OCI-LY1 (cell line): ENCODE data around the gene TXNRD2.
A peak's percentile ranks its signal among the peaks of the same experiment; 100 is the strongest.

Experiments used
- H2AFZ ChIP-seq: fragments of 200-600 bp; sonication (generic), shearing (Covaris generic); 2 replicates; pipeline ENCODE4 v1.6.0; 2014; ENCODE audit warnings: antibody characterized with exemption, mild to moderate bottlenecking, low read length
- H3F3A ChIP-seq: fragments of 200-600 bp; sonication (generic), shearing (Covaris generic); 2 replicates; pipeline ENCODE4 v1.6.0; 2014; ENCODE audit warnings: mild to moderate bottlenecking, antibody characterized with exemption, low read length, moderate library complexity; ENCODE audit not compliant: insufficient read depth
- H3K27ac ChIP-seq: fragments of 200-600 bp; sonication (generic); 2 replicates; pipeline ENCODE4 v1.5.1; 2014; ENCODE audit warnings: low read length, mixed run types, mild to moderate bottlenecking, low read depth; ENCODE audit not compliant: poor library complexity, severe bottlenecking
- H3K27me3 ChIP-seq: fragments of 200-600 bp; sonication (generic); 2 replicates; pipeline ENCODE4 v1.6.0; 2014; ENCODE audit warnings: antibody characterized with exemption, mild to moderate bottlenecking, low read length, moderate library complexity; ENCODE audit not compliant: insufficient read depth
- H3K36me3 ChIP-seq: fragments of 200-600 bp; sonication (generic); 2 replicates; pipeline ENCODE4 v1.6.1; 2014; ENCODE audit warnings: mild to moderate bottlenecking, antibody characterized with exemption, low read length, moderate library complexity, mixed read lengths; ENCODE audit not compliant: insufficient read depth
- H3K4me1 ChIP-seq: fragments of 200-600 bp; sonication (generic); 2 replicates; pipeline ENCODE4 v1.5.1; 2014; ENCODE audit warnings: mild to moderate bottlenecking, low read length, moderate library complexity; ENCODE audit not compliant: insufficient read depth, severe bottlenecking
- H3K4me2 ChIP-seq: fragments of 200-600 bp; sonication (generic), shearing (Covaris generic); 2 replicates; pipeline ENCODE4 v1.6.1; 2014; ENCODE audit warnings: low read length
- H3K4me3 ChIP-seq: fragments of 200-600 bp; sonication (generic); 2 replicates; pipeline ENCODE4 v1.5.1; 2014; ENCODE audit warnings: low read length, low read depth, mild to moderate bottlenecking, mixed read lengths; ENCODE audit not compliant: poor library complexity, severe bottlenecking
- H3K79me2 ChIP-seq: fragments of 200-600 bp; shearing (Covaris generic); 2 replicates; pipeline ENCODE4 v1.6.1; 2016; ENCODE audit warnings: mixed run types, low read length, mixed read lengths; ENCODE audit not compliant: insufficient read depth
- H3K9ac ChIP-seq: fragments of 200-600 bp; sonication (generic), shearing (Covaris generic); 2 replicates; pipeline ENCODE4 v1.6.1; 2014; ENCODE audit warnings: mild to moderate bottlenecking, low read length, mixed read lengths
- H3K9me2 ChIP-seq: fragments of 200-600 bp; sonication (generic), shearing (Covaris generic); 2 replicates; pipeline ENCODE4 v1.6.1; 2014; ENCODE audit warnings: low read depth, mild to moderate bottlenecking, low read length, mixed read lengths
- H3K9me3 ChIP-seq: fragments of 200-600 bp; shearing (Covaris generic); 2 replicates; pipeline ENCODE4 v1.6.1; 2014; ENCODE audit warnings: low read length, mixed read lengths
- H4K20me1 ChIP-seq: fragments of 200-600 bp; sonication (generic), shearing (Covaris generic); 2 replicates; pipeline ENCODE4 v1.6.0; 2016; ENCODE audit warnings: mild to moderate bottlenecking, low read length; ENCODE audit not compliant: insufficient read depth
- CTCF ChIP-seq: fragments of 200-600 bp; sonication (generic), shearing (Covaris generic); IDR thresholded peaks from 2 replicates; pipeline ENCODE4 v1.5.1; 2017; ENCODE audit warnings: mild to moderate bottlenecking, antibody characterized with exemption, low read length, moderate library complexity, mixed read lengths
- EZH2 ChIP-seq: fragments of 200-600 bp; sonication (generic), shearing (Covaris generic); IDR thresholded peaks from 2 replicates; pipeline ENCODE4 v1.8.0; 2017; ENCODE audit warnings: borderline replicate concordance, mixed run types, mild to moderate bottlenecking, antibody characterized with exemption, low read length, moderate library complexity, mixed read lengths

Gene TXNRD2

GRCh38 chr22:19987394-19988306 lies 46.0 kb upstream of the TXNRD2 start:
- Histone ChIP-seq H3K4me1 (peaks cover 8% of the 10 kb centered on the region), H3K36me3 (no peaks in the 10 kb centered on the region), H3K79me2 (no peaks in the 10 kb centered on the region), H4K20me1 (no peaks in the 10 kb centered on the region), H3F3A (no peaks in the 10 kb centered on the region), H3K4me3 (peak overlapping the region; percentile 39), H3K4me2 (peak overlapping the region; percentile 59; the same call in 1 of the 2 replicates), H2AFZ (no peak overlapping the region), H3K9ac (no peak overlapping the region), H3K9me3 (no peaks in the 10 kb centered on the region), H3K9me2 (no peaks in the 10 kb centered on the region), H3K27me3 (no peaks in the 10 kb centered on the region), H3K27ac (no peak overlapping the region)
- no peak for TF ChIP-seq CTCF
- TF ChIP-seq EZH2, result no peak

- Histone ChIP-seq H3K4me2 (peak overlapping the region; percentile 85), H3K9me2 (no peaks in the 10 kb centered on the region), H4K20me1 (no peaks in the 10 kb centered on the region), H3K4me3 (peak overlapping the region; percentile 68), H3K27me3 (no peaks in the 10 kb centered on the region), H3K36me3 (no peaks in the 10 kb centered on the region), H3F3A (no peaks in the 10 kb centered on the region), H3K9me3 (no peaks in the 10 kb centered on the region), H3K79me2 (no peaks in the 10 kb centered on the region), H2AFZ (no peak overlapping the region), H3K4me1 (peaks cover 8% of the 10 kb centered on the region), H3K9ac (peak overlapping the region; percentile 56; the same call in 1 of the 2 replicates), H3K27ac (no peak overlapping the region)
- TF ChIP-seq CTCF (no peak), EZH2 (no peak)
Observed at GRCh38 chr22:19986410-19987341, 45.1 kb upstream of the TXNRD2 start.

GRCh38 chr22:19986011-19986409 lies 44.4 kb upstream of the TXNRD2 start:
- H3K9me3 ChIP-seq, result no peaks in the 10 kb centered on the region
- peaks cover 8% of the 10 kb centered on the region for H3K4me1 ChIP-seq
- no peak overlapping the region for H3K27ac ChIP-seq
- no peaks in the 10 kb centered on the region for H3K79me2 ChIP-seq
- H3F3A ChIP-seq, result no peaks in the 10 kb centered on the region
- H4K20me1 ChIP-seq, result no peaks in the 10 kb centered on the region
- H3K4me2 ChIP-seq, result peak overlapping the region; percentile 85; the same call in 1 of the 2 replicates
- no peaks in the 10 kb centered on the region for H3K27me3 ChIP-seq
- no peak overlapping the region for H2AFZ ChIP-seq
- no peak overlapping the region; the same call in 1 of the 2 replicates for H3K9ac ChIP-seq
- no peaks in the 10 kb centered on the region for H3K9me2 ChIP-seq
- no peak for TF ChIP-seq EZH2
- no peak for TF ChIP-seq CTCF
- peak overlapping the region; percentile 68 for H3K4me3 ChIP-seq
- no peaks in the 10 kb centered on the region for H3K36me3 ChIP-seq
